Activated CD4-positive, alpha-beta memory T cell treated with anti-CD3 and anti-CD28 coated beads for 36 hours (primary cell): ENCODE measurements around the gene MYOF. TPM values are rescaled to one million over a fixed set of nuclear protein-coding genes. Genes with fewer than 3 reads are reported as not detected.

ENCODE experiments used
- CTCF ChIA-PET: fragments of 350-600 bp; sonication (Branson Sonifier 250); formaldehyde crosslinking; loops from one replicate; lab custom pipeline; 2021; ENCODE audit warnings: antibody characterized with exemption, inconsistent platforms; lab: Charles Lee
- POLR2A ChIA-PET: fragments of 350-600 bp; sonication (Branson Sonifier 250); formaldehyde crosslinking; loops from one replicate; lab custom pipeline; 2021; ENCODE audit warnings: antibody characterized with exemption; lab: Charles Lee
- DNase-seq: peaks from one replicate; pipeline ENCODE4 v3.0.0-alpha.2; 2020
- H3K27ac Mint-ChIP-seq: one replicate; pipeline ENCODE4 v1.8.0; 2021; ENCODE audit warnings: mixed read lengths
- H3K27me3 Mint-ChIP-seq: one replicate; pipeline ENCODE4 v1.8.0; 2021; ENCODE audit warnings: mixed read lengths
- H3K36me3 Mint-ChIP-seq: one replicate; pipeline ENCODE4 v1.8.0; 2021; ENCODE audit warnings: mixed read lengths
- H3K4me1 Mint-ChIP-seq: one replicate; pipeline ENCODE4 v1.8.0; 2021; ENCODE audit warnings: low read depth, mixed read lengths
- H3K4me3 Mint-ChIP-seq: one replicate; pipeline ENCODE4 v1.8.0; 2021; ENCODE audit warnings: mild to moderate bottlenecking, mixed read lengths
- H3K9me3 Mint-ChIP-seq: one replicate; pipeline ENCODE4 v1.8.0; 2021; ENCODE audit warnings: mixed read lengths
- intact Hi-C: fragments of 100-400 bp; cut with micrococcal nuclease; formaldehyde crosslinking; loops from one replicate; pipeline ENCODE4 v1.15.1; 2023
- total RNA-seq, 2 experiments: library from RNA; stranded (reverse); gene quantifications; one replicate each; pipeline ENCODE4 v1.2.3, GENCODE V29; 2021

MYOF gene
- total RNA-seq, 2 experiments from 2014 or later, result 49.3 to 49.7 TPM

GRCh38 chr10:93440591-93441091 is 41.5 kb downstream of the MYOF start:
- ChIA-PET CTCF (interaction anchor here (1.3 kb wide), 3 partner anchors 42 to 71 kb away, joined by 4 to 8 read pairs (median 4); partner anchors contain the start of gene MYOF), POLR2A (no interaction called here)
- intact Hi-C loops, result no loop called here
- no peak overlapping the region for H3K4me3 Mint-ChIP-seq
- no peak overlapping the region for H3K27ac Mint-ChIP-seq
- no peaks in the 10 kb centered on the region for H3K27me3 Mint-ChIP-seq
- H3K9me3 Mint-ChIP-seq, result no peaks in the 10 kb centered on the region
- no peaks in the 10 kb centered on the region for H3K4me1 Mint-ChIP-seq
- H3K36me3 Mint-ChIP-seq, result peaks cover 4% of the 10 kb centered on the region
- no peak for DNase-seq

- H3K27me3 Mint-ChIP-seq, result no peaks in the 10 kb centered on the region
- H3K9me3 Mint-ChIP-seq, result no peaks in the 10 kb centered on the region
- intact Hi-C loops, result no loop called here
- no peaks in the 10 kb centered on the region for H3K4me1 Mint-ChIP-seq
- DNase-seq, result no peak
- ChIA-PET POLR2A (no interaction called here), CTCF (no interaction called here)
- H3K4me3 Mint-ChIP-seq, result no peak overlapping the region
- no peak overlapping the region for H3K27ac Mint-ChIP-seq
- H3K36me3 Mint-ChIP-seq, result peaks cover 4% of the 10 kb centered on the region
Observed at GRCh38 chr10:93438613-93439253, 43.4 kb downstream of the MYOF start.

DNA sequence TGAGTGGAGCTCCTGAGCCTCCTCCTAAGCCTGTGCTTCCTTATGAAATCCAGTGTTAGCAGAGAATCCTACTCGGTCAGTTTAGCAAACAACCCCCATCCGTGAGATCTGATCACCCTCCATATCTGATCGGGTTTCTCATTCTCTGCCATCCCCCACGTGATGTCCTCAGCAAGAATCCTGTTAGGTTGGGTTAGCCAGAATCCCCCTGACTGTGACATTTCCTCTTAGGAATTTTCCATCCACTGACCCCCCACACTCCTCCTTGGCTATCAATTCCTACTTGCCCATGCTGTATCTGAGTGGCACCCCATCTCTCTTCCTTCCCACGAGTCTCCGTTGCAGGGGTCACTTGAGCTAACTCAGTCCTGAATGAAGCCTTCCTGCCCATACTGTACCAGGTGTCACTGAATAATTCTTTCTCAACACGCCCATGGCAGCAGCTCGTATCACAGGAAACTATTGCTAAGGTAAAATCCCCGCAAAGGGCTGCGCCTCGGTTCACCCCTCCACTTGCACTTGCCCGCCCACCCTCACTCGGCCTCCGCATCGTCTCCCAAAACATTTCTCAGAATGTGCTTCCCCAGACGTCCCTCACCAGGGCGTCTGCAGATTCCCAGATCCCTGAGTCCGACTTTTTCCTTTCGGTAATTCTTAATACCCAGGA is 44.1 kb downstream of the MYOF start:
- ChIA-PET CTCF (no interaction called here), POLR2A (no interaction called here)
- H3K27ac Mint-ChIP-seq, result no peak overlapping the region

GRCh38 chr10:93437086-93437945 is 44.8 kb downstream of the MYOF start:
- Mint-ChIP-seq H3K27me3 (no peaks in the 10 kb centered on the region), H3K27ac (no peak overlapping the region), H3K4me3 (no peak overlapping the region), H3K36me3 (peaks cover 4% of the 10 kb centered on the region), H3K9me3 (no peaks in the 10 kb centered on the region), H3K4me1 (no peaks in the 10 kb centered on the region)
- ChIA-PET POLR2A (no interaction called here), CTCF (interaction anchor here (0.5 kb wide), 1 partner anchor 74 kb away, joined by 3 read pairs; no protein-coding TSS in a partner anchor)
- intact Hi-C loops, result no loop called here
- no peak for DNase-seq

More for the DNA sequence above, 44.1 kb downstream of the MYOF start:
- Mint-ChIP-seq H3K36me3 (peaks cover 4% of the 10 kb centered on the region), H3K4me3 (no peak overlapping the region), H3K4me1 (no peaks in the 10 kb centered on the region), H3K27me3 (no peaks in the 10 kb centered on the region), H3K9me3 (no peaks in the 10 kb centered on the region)
- DNase-seq, result no peak
- intact Hi-C loops, result no loop called here

GRCh38 chr10:93436591-93437085 is 45.5 kb downstream of the MYOF start:
- H3K36me3 Mint-ChIP-seq, result peaks cover 4% of the 10 kb centered on the region
- H3K4me3 Mint-ChIP-seq, result no peak overlapping the region
- H3K9me3 Mint-ChIP-seq, result no peaks in the 10 kb centered on the region
- intact Hi-C loops, result no loop called here
- no peak overlapping the region for H3K27ac Mint-ChIP-seq
- no peak for DNase-seq
- H3K4me1 Mint-ChIP-seq, result no peaks in the 10 kb centered on the region
- POLR2A ChIA-PET, result no interaction called here
- H3K27me3 Mint-ChIP-seq, result no peaks in the 10 kb centered on the region
- CTCF ChIA-PET, result no interaction called here

DNA sequence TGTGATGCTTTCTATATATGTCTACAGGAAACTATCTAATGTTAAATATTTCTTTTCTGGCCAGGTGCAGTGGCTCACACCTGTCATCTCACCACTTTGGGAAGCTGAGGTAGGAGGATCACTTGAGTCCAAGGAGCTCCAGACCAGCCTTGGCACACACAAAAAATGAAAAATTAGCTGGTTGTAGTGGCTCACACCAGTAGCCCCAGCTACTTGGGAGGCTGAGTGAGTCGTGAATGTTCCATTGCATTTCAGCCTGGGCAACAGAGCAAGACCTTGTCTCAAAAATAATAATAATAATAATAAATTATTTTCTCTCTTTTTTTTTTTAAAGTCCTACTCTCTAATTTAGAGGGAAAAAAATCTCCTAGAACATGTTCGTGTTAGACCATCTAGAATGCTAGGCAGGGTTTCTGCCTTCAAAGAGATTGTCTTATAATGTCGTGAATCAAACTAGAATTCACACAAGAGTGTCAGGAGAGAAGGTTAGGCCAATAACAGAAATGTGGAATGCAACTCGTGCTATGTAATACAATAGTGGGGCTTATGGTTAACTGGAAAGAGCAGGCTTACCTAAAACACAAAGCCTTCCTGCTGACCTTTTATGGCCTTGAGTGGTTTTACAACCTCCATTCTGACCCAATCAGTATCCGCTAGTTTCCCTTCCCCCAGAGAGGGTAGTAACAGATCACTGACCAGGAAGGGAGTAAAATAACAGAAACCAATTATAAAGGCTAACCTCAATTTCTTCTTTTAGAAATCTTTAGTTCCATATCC is 46.3 kb downstream of the MYOF start:
- peaks cover 7% of the 10 kb centered on the region for H3K36me3 Mint-ChIP-seq
- H3K27me3 Mint-ChIP-seq, result no peaks in the 10 kb centered on the region
- H3K4me3 Mint-ChIP-seq, result no peak overlapping the region
- intact Hi-C loops, result no loop called here
- H3K4me1 Mint-ChIP-seq, result no peaks in the 10 kb centered on the region
- H3K9me3 Mint-ChIP-seq, result no peaks in the 10 kb centered on the region
- POLR2A ChIA-PET, result no interaction called here
- DNase-seq, result no peak
- no peak overlapping the region for H3K27ac Mint-ChIP-seq
- CTCF ChIA-PET, result no interaction called here

- no peaks in the 10 kb centered on the region for H3K27me3 Mint-ChIP-seq
- POLR2A ChIA-PET, result no interaction called here
- intact Hi-C loops, result no loop called here
- no peak for DNase-seq
- H3K4me1 Mint-ChIP-seq, result no peaks in the 10 kb centered on the region
- peaks cover 2% of the 10 kb centered on the region for H3K9me3 Mint-ChIP-seq
- CTCF ChIA-PET, result no interaction called here
- no peak overlapping the region for H3K4me3 Mint-ChIP-seq
- peaks cover 9% of the 10 kb centered on the region for H3K36me3 Mint-ChIP-seq
- no peak overlapping the region for H3K27ac Mint-ChIP-seq
Observed at GRCh38 chr10:93434991-93435491, 47.1 kb downstream of the MYOF start.

DNA sequence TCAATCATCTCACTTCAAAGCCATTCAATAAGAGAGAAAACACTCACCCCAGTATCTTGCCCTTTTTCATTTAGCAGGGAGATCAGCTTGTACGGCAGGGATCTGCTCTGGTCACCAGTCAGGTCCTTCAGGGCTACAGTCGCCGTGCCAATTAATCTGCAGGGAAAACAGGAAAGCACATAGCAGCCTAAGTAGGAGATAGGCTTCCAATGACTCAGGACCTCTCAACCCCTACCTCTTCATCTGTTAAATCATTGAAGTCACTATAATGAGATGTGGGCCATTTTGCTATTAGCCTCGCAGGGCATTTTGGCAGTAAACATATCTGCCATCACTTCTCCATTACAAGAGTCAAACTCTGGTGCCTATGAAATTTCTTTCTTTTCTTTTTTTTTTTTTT is 50.8 kb downstream of the MYOF start:
- ChIA-PET POLR2A (no interaction called here), CTCF (no interaction called here)
- no peak for DNase-seq
- H3K27me3 Mint-ChIP-seq, result no peaks in the 10 kb centered on the region
- H3K4me3 Mint-ChIP-seq, result no peak overlapping the region
- H3K9me3 Mint-ChIP-seq, result peaks cover 4% of the 10 kb centered on the region
- intact Hi-C loops, result no loop called here
- H3K36me3 Mint-ChIP-seq, result peaks cover 14% of the 10 kb centered on the region
- H3K27ac Mint-ChIP-seq, result no peak overlapping the region
- peaks cover 7% of the 10 kb centered on the region for H3K4me1 Mint-ChIP-seq

GRCh38 chr10:93425861-93426260 is 56.3 kb downstream of the MYOF start:
- DNase-seq, result no peak
- ChIA-PET POLR2A (no interaction called here), CTCF (no interaction called here)
- peaks cover 4% of the 10 kb centered on the region for H3K9me3 Mint-ChIP-seq
- H3K27ac Mint-ChIP-seq, result no peak overlapping the region
- no peak overlapping the region for H3K4me3 Mint-ChIP-seq
- H3K27me3 Mint-ChIP-seq, result no peaks in the 10 kb centered on the region
- peaks cover 7% of the 10 kb centered on the region for H3K4me1 Mint-ChIP-seq
- peaks cover 23% of the 10 kb centered on the region for H3K36me3 Mint-ChIP-seq
- intact Hi-C loops, result no loop called here

DNA sequence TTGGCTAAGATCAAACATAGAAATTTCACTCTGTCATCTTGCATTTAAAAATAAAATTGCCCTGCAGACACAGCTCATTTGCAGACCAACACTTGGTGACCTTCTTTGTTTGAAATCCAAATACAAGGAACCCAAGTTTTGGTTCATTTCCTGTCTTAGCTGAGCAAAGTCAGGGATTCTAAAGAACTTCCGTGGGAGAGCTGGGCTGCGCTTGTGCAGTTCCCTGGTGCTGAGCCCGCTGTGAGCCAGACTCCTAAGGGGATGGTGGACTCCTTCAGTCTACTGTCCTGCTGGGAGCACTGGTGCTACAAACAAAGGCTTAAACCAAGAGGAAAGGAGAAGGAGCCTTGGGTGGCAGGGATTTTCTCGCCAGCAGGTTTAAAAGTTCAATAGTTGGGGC is 60.0 kb downstream of the MYOF start:
- Mint-ChIP-seq H3K9me3 (no peaks in the 10 kb centered on the region), H3K4me1 (no peaks in the 10 kb centered on the region), H3K4me3 (no peak overlapping the region), H3K27me3 (no peaks in the 10 kb centered on the region), H3K36me3 (peaks cover 11% of the 10 kb centered on the region), H3K27ac (no peak overlapping the region)
- CTCF ChIA-PET, result no interaction called here
- no peak for DNase-seq
- intact Hi-C loops, result no loop called here
- POLR2A ChIA-PET, result no interaction called here

DNA sequence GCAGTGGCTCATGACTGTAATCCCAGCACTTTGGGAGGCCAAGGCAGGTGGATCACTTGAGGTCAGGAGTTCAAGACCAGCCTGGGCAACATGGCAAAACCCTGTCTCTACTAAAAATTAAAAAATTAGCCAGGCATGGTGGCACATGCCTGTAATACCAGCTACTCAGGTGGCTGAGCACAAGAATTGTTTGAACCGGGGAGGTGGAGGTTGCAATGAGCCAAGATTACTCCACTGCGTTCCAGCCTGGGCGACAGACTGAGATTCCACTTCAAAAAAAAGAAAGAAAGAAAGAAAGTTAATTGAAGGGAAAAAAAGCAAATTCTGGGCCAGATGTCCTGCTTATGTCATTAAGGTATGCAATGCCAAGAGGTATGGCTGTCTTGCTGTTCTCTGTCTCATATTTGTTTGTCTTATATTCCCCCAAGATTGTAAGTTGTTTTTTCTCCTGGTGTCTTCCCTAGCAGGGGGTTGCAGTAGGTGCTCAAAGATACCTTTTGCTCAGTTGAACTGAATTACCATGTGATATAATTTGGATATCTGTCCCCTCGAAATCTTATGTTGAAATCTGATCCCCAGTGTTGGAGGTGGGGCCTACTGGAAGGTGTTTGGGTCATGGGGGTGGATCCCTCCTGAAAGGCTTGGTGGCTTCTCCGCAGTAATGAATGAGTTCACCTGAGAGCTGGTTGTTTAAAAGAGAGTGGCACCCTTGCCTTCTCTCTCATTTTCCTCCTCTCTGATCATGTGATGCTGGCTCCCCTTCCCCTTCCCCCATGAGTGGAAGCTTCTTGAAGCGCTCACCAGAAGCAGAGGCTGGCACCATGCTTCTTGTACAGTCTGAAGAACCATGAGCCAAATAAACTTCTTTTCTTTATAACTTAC is 60.9 kb downstream of the MYOF start:
- Mint-ChIP-seq H3K27me3 (no peaks in the 10 kb centered on the region), H3K4me3 (no peak overlapping the region), H3K9me3 (no peaks in the 10 kb centered on the region), H3K27ac (no peak overlapping the region), H3K4me1 (no peaks in the 10 kb centered on the region), H3K36me3 (peaks cover 11% of the 10 kb centered on the region)
- CTCF ChIA-PET, result interaction anchor here (1.1 kb wide), 1 partner anchor 62 kb away, joined by 4 read pairs; no protein-coding TSS in a partner anchor
- intact Hi-C loops, result no loop called here
- no peak for DNase-seq
- POLR2A ChIA-PET, result no interaction called here
